Upper lobe of right lung (tissue), 1 donor: Measurements from ENCODE around the gene CFL1. TPM values are rescaled to one million over a fixed set of nuclear protein-coding genes. Genes with fewer than 3 reads are reported as not detected.

Experiments
- ATAC-seq: fragments of 200-7000 bp; cut with Tn5 transposase; one replicate; pipeline ENCODE4 v1.9.1; 2020; ENCODE audit warnings: mild to moderate bottlenecking, moderate library complexity
- DNase-seq: peaks from one replicate; pipeline ENCODE4 v3.0.0-alpha.2; 2020
- H3K27ac ChIP-seq: fragments of 200-600 bp; one replicate; pipeline ENCODE4 v1.8.0; 2022
- H3K27me3 ChIP-seq: fragments of 200-600 bp; one replicate; pipeline ENCODE4 v1.8.0; 2022; ENCODE audit warnings: mild to moderate bottlenecking
- H3K36me3 ChIP-seq: fragments of 200-600 bp; one replicate; pipeline ENCODE4 v1.8.0; 2022
- H3K4me1 ChIP-seq: fragments of 200-600 bp; one replicate; pipeline ENCODE4 v1.8.0; 2022
- H3K4me3 ChIP-seq: fragments of 200-600 bp; one replicate; pipeline ENCODE4 v1.8.0; 2022; ENCODE audit warnings: mild to moderate bottlenecking
- H3K9me3 ChIP-seq: fragments of 200-600 bp; one replicate; pipeline ENCODE4 v1.8.0; 2022
- intact Hi-C: fragments of 100-400 bp; cut with DNase I; formaldehyde crosslinking; loops from one replicate; pipeline ENCODE4 v1.11.0; 2022
- total RNA-seq: library from RNA; stranded (reverse); fragmentation: NEBNext Ultra II Directional; extraction: Animal tissue kit (Norgen Biotek cat#: 25700); gene quantifications from one replicate; pipeline ENCODE4 v1.2.1, GENCODE V29; 2021
- TF ChIP-seq, protein P1 (sequence below): fragments of 200-600 bp; IDR thresholded peaks from one replicate; pipeline ENCODE4 v1.8.0; 2022; ENCODE audit warnings: antibody characterized with exemption
- donor health status: DM: no; HTN: yes; CAD: no; lungs with severe emphysema.

Gene CFL1
- total RNA-seq, 1 donor from 2014 or later, result 608 TPM

GRCh38 chr11:65866509-65867283 is 8.7 kb upstream of the CFL1 start:
- no peak overlapping the region for H3K27ac ChIP-seq
- H3K4me3 ChIP-seq, result no peak overlapping the region
- peaks cover 15% of the 10 kb centered on the region for H3K4me1 ChIP-seq
- peaks cover 64% of the 10 kb centered on the region for H3K36me3 ChIP-seq
- no peaks in the 10 kb centered on the region for H3K9me3 ChIP-seq
- ATAC-seq (no peak), DNase-seq (peak; percentile 46)
- intact Hi-C loops, result no loop called here
- TF ChIP-seq, protein P1, sequence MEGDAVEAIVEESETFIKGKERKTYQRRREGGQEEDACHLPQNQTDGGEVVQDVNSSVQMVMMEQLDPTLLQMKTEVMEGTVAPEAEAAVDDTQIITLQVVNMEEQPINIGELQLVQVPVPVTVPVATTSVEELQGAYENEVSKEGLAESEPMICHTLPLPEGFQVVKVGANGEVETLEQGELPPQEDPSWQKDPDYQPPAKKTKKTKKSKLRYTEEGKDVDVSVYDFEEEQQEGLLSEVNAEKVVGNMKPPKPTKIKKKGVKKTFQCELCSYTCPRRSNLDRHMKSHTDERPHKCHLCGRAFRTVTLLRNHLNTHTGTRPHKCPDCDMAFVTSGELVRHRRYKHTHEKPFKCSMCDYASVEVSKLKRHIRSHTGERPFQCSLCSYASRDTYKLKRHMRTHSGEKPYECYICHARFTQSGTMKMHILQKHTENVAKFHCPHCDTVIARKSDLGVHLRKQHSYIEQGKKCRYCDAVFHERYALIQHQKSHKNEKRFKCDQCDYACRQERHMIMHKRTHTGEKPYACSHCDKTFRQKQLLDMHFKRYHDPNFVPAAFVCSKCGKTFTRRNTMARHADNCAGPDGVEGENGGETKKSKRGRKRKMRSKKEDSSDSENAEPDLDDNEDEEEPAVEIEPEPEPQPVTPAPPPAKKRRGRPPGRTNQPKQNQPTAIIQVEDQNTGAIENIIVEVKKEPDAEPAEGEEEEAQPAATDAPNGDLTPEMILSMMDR, result no peak
- H3K27me3 ChIP-seq, result no peaks in the 10 kb centered on the region

GRCh38 chr11:65865550-65866172 is 7.7 kb upstream of the CFL1 start:
- DNase-seq, result peak; percentile 57
- TF ChIP-seq, protein P1, result no peak
- H3K4me1 ChIP-seq, result peaks cover 15% of the 10 kb centered on the region
- ATAC-seq, result no peak
- no peaks in the 10 kb centered on the region for H3K27me3 ChIP-seq
- H3K36me3 ChIP-seq, result peaks cover 65% of the 10 kb centered on the region
- H3K27ac ChIP-seq, result no peak overlapping the region
- intact Hi-C loops, result no loop called here
- no peak overlapping the region for H3K4me3 ChIP-seq
- H3K9me3 ChIP-seq, result no peaks in the 10 kb centered on the region

- intact Hi-C loops, result no loop called here
- Histone ChIP-seq H3K9me3 (no peaks in the 10 kb centered on the region), H3K4me1 (peaks cover 13% of the 10 kb centered on the region), H3K27me3 (no peaks in the 10 kb centered on the region), H3K4me3 (no peak overlapping the region), H3K27ac (no peak overlapping the region), H3K36me3 (peaks cover 65% of the 10 kb centered on the region)
- ATAC-seq, result no peak
- peak; percentile 56 for DNase-seq
- TF ChIP-seq, protein P1, result no peak
These were observed 6.9 kb upstream of the CFL1 start for GRCh38 chr11:65864706-65865471.

- Histone ChIP-seq H3K27ac (no peak overlapping the region), H3K4me3 (no peak overlapping the region), H3K9me3 (no peaks in the 10 kb centered on the region), H3K4me1 (peaks cover 18% of the 10 kb centered on the region), H3K27me3 (no peaks in the 10 kb centered on the region), H3K36me3 (peaks cover 65% of the 10 kb centered on the region)
- TF ChIP-seq, protein P1, result no peak
- intact Hi-C loops, result no loop called here
- ATAC-seq (no peak), DNase-seq (peak; percentile 54)
These were observed 6.1 kb upstream of the CFL1 start for GRCh38 chr11:65863889-65864705.
